GM12873 (cell line): ENCODE measurements around the gene BAHCC1.

Experiments
- CTCF ChIP-seq: IDR thresholded peaks from 2 replicates; pipeline ENCODE4 v1.5.1; 2012; ENCODE audit warnings: low read depth, mild to moderate bottlenecking, moderate library complexity, low read length, control low read depth; ENCODE audit not compliant: insufficient read depth; ENCODE audit errors: missing control alignments

The BAHCC1 gene

GRCh38 chr17:81373536-81374160, 21.6 kb upstream of the BAHCC1 start:
- no peak for TF ChIP-seq CTCF

- no peak for TF ChIP-seq CTCF
These were observed 20.4 kb upstream of the BAHCC1 start for GRCh38 chr17:81374890-81375289.

- TF ChIP-seq CTCF = no peak
These were observed 18.1 kb upstream of the BAHCC1 start for GRCh38 chr17:81376946-81377714.

- no peak for TF ChIP-seq CTCF
These were observed 16.2 kb upstream of the BAHCC1 start for GRCh38 chr17:81378941-81379511.

GRCh38 chr17:81379523-81379942, 15.7 kb upstream of the BAHCC1 start:
- TF ChIP-seq CTCF = no peak

- no peak for TF ChIP-seq CTCF
These were observed 15.1 kb upstream of the BAHCC1 start for GRCh38 chr17:81380131-81380530.

- no peak for TF ChIP-seq CTCF
These were observed 14.4 kb upstream of the BAHCC1 start for GRCh38 chr17:81380666-81381518.
